Stimulated activated CD8-positive, alpha-beta memory T cell treated with anti-CD3 and anti-CD28 coated beads, Interleukin-7, amount 100 ng/mL, for 4 hours (primary cell): ENCODE results near the gene SOX21.

Source experiments
- DNase-seq, 2 donors: peaks; one replicate each; pipeline ENCODE4 v3.0.0-alpha.2; 2020; ENCODE audit warnings: low read depth in 2 of 2

Gene SOX21

GRCh38 chr13:94679614-94680013 is 32.7 kb downstream of the SOX21 start:
- DNase-seq, result no peak

GRCh38 chr13:94678845-94679244 is 33.5 kb downstream of the SOX21 start:
- no peak for DNase-seq

GRCh38 chr13:94677799-94678198 is 34.5 kb downstream of the SOX21 start:
- DNase-seq, result no peak

GRCh38 chr13:94674609-94675348 is 37.6 kb downstream of the SOX21 start:
- DNase-seq, result peak in 1 of 2 donors; percentile 5

GRCh38 chr13:94673851-94674250 is 38.5 kb downstream of the SOX21 start:
- DNase-seq, result no peak

GRCh38 chr13:94672400-94672799 is 39.9 kb downstream of the SOX21 start:
- DNase-seq, result no peak

- no peak for DNase-seq
These were observed 45.2 kb downstream of the SOX21 start for GRCh38 chr13:94667190-94667589.

GRCh38 chr13:94666065-94666464 is 46.3 kb downstream of the SOX21 start:
- no peak for DNase-seq

- DNase-seq, result no peak
These were observed 47.5 kb downstream of the SOX21 start for GRCh38 chr13:94664889-94665288.

- DNase-seq, result no peak
These were observed 49.9 kb downstream of the SOX21 start for GRCh38 chr13:94662274-94662945.

GRCh38 chr13:94661406-94661805 is 50.9 kb downstream of the SOX21 start:
- no peak for DNase-seq

GRCh38 chr13:94660695-94661326 is 51.5 kb downstream of the SOX21 start:
- DNase-seq, result no peak
